Stimulated activated CD8-positive, alpha-beta memory T cell treated with anti-CD3 and anti-CD28 coated beads, Interleukin-4, amount 100 ng/mL, for 1 hour (primary cell): ENCODE data around the gene POU6F2.

ENCODE experiments used
- DNase-seq, 2 donors: peaks; one replicate each; pipeline ENCODE4 v3.0.0-alpha.2; 2020; ENCODE audit warnings: low read depth in 2 of 2, low spot score in 1 of 2

Gene POU6F2

GRCh38 chr7:39430441-39430840, 452.7 kb downstream of the POU6F2 start:
- DNase-seq = no peak

- DNase-seq = no peak
Measured at GRCh38 chr7:39430909-39431641, 453.4 kb downstream of the POU6F2 start.

GRCh38 chr7:39432368-39432767, 454.7 kb downstream of the POU6F2 start:
- no peak for DNase-seq

- no peak for DNase-seq
Measured at GRCh38 chr7:39432807-39433416, 455.2 kb downstream of the POU6F2 start.

- no peak for DNase-seq
Measured at GRCh38 chr7:39433550-39433949, 455.8 kb downstream of the POU6F2 start.

- DNase-seq = no peak
Measured at GRCh38 chr7:39434012-39434411, 456.3 kb downstream of the POU6F2 start.

GRCh38 chr7:39446546-39446945, 468.8 kb downstream of the POU6F2 start:
- DNase-seq = no peak

GRCh38 chr7:39451901-39452300, 474.2 kb downstream of the POU6F2 start:
- DNase-seq = no peak

GRCh38 chr7:39453743-39454355, 476.1 kb downstream of the POU6F2 start:
- peak in 1 of 2 donors; percentile 20 for DNase-seq

- no peak for DNase-seq
Measured at GRCh38 chr7:39458061-39458745, 480.5 kb downstream of the POU6F2 start.

GRCh38 chr7:39459636-39460035, 481.9 kb downstream of the POU6F2 start:
- no peak for DNase-seq

GRCh38 chr7:39460486-39460885, 482.8 kb downstream of the POU6F2 start:
- DNase-seq = no peak

- DNase-seq = no peak
Measured at GRCh38 chr7:39461263-39461820, 483.6 kb downstream of the POU6F2 start.

- DNase-seq = no peak
Measured at GRCh38 chr7:39463252-39463651, 485.5 kb downstream of the POU6F2 start.

- no peak for DNase-seq
Measured at GRCh38 chr7:39464350-39465054, 486.8 kb downstream of the POU6F2 start.

GRCh38 chr7:39465055-39465929, 487.6 kb downstream of the POU6F2 start:
- no peak for DNase-seq

GRCh38 chr7:39468261-39468660, 490.6 kb downstream of the POU6F2 start:
- DNase-seq = no peak

- no peak for DNase-seq
Measured at GRCh38 chr7:39468808-39469374, 491.2 kb downstream of the POU6F2 start.

GRCh38 chr7:39480901-39481300, 503.2 kb downstream of the POU6F2 start:
- DNase-seq = no peak
